ENCODE results near the gene EXOC4. TPM values are rescaled to one million over a fixed set of nuclear protein-coding genes. Genes with fewer than 3 reads are reported as not detected.

EXOC4 gene
- total and polyA plus RNA-seq, 2 of the 13 experiments (the other 11 are each of a cell fraction or from before 2014, with no cell fraction given): 22.5 to 39.0 TPM

DNA sequence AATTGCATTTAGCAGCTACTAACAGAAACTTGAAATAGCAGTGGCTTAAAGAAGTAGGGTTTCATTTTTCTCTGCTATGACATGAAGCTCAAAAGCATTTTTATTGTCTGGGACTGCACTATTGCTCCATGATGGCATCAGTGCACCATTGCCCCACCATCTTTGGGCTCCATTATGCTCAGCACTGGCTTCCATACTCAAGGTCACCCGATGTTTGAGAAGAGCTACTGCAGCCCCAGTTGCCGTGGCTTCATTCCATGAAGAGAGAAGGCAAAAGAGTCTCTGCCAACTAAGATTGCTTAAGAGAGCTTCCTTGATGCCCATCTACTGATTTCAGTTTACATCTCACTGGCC lies 682.1 kb downstream of the EXOC4 start:
- H3K4me3 ChIP-seq (replicated peaks in 1 of 3; ENCODE audit: insufficient read depth in 1 of 3, low read depth in 2 of 3, low read length in 3 of 3): no peak overlapping the region
- H3K79me2 ChIP-seq (ENCODE audit: insufficient read depth, low read length): no peaks in the 10 kb centered on the region
- intact Hi-C loops (cut with micrococcal nuclease; ENCODE audit: unreplicated experiment) (no loop called here), in situ Hi-C loops (cut with HindIII; ENCODE audit: extremely low pct_ligation_motif_present, low pct_unique_long_range_greater_than_20kb) (no loop called here)
- H3K9ac ChIP-seq (ENCODE audit: insufficient read depth, low read depth, low read length): no peak overlapping the region
- POLR2A ChIA-PET: no interaction called here
- H3K36me3 ChIP-seq (replicated peaks in 1 of 2; ENCODE audit: control insufficient read depth in 1 of 2, insufficient read depth in 2 of 2, low read length in 2 of 2): no peaks in the 10 kb centered on the region
- no peaks in the 10 kb centered on the region for H3K27me3 ChIP-seq (ENCODE audit: control insufficient read depth in 1 of 2, insufficient read depth in 2 of 2, low read length in 2 of 2)
- DNase-seq (ENCODE audit: low spot score) (no peak), ATAC-seq (no peak), FAIRE-seq (no peak)
- no peaks in the 10 kb centered on the region for H4K20me1 ChIP-seq (ENCODE audit: insufficient read depth, low read length)
- CTCF ChIA-PET (ENCODE audit: low intra/inter-chr PET ratio, low total read pairs): no interaction called here
- whole genome bisulfite sequencing (ENCODE audit: low lambda C conversion rate): 67% methylated on average over 2 of the region's 2 CpGs
- H3K4me2 ChIP-seq (ENCODE audit: low read depth, low read length): no peak overlapping the region
- H3K9me3 ChIP-seq (ENCODE audit: low read length): no peaks in the 10 kb centered on the region
- H2AFZ ChIP-seq (ENCODE audit: low read length): no peak overlapping the region
- H3K4me1 ChIP-seq (ENCODE audit: insufficient read depth, low read length): no peaks in the 10 kb centered on the region
- TF ChIP-seq HNRNPH1 (optimal IDR thresholded peaks at IDR 0.05; ENCODE audit: low read depth, low read length): no peak
- TF ChIP-seq PHB2 (IDR thresholded peaks at IDR 0.05; ENCODE audit: partially characterized antibody): no peak
- no peak for TF ChIP-seq ZMYM4 (CRISPR knock-in tag; IDR thresholded peaks at IDR 0.05)
- TF ChIP-seq, protein P1, sequence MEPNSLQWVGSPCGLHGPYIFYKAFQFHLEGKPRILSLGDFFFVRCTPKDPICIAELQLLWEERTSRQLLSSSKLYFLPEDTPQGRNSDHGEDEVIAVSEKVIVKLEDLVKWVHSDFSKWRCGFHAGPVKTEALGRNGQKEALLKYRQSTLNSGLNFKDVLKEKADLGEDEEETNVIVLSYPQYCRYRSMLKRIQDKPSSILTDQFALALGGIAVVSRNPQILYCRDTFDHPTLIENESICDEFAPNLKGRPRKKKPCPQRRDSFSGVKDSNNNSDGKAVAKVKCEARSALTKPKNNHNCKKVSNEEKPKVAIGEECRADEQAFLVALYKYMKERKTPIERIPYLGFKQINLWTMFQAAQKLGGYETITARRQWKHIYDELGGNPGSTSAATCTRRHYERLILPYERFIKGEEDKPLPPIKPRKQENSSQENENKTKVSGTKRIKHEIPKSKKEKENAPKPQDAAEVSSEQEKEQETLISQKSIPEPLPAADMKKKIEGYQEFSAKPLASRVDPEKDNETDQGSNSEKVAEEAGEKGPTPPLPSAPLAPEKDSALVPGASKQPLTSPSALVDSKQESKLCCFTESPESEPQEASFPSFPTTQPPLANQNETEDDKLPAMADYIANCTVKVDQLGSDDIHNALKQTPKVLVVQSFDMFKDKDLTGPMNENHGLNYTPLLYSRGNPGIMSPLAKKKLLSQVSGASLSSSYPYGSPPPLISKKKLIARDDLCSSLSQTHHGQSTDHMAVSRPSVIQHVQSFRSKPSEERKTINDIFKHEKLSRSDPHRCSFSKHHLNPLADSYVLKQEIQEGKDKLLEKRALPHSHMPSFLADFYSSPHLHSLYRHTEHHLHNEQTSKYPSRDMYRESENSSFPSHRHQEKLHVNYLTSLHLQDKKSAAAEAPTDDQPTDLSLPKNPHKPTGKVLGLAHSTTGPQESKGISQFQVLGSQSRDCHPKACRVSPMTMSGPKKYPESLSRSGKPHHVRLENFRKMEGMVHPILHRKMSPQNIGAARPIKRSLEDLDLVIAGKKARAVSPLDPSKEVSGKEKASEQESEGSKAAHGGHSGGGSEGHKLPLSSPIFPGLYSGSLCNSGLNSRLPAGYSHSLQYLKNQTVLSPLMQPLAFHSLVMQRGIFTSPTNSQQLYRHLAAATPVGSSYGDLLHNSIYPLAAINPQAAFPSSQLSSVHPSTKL (CRISPR knock-in tag; IDR thresholded peaks at IDR 0.05): no peak
- TF ChIP-seq AHR (CRISPR knock-in tag; IDR thresholded peaks at IDR 0.05): no peak
- no peak for TF ChIP-seq SRSF9 (IDR thresholded peaks at IDR 0.05; ENCODE audit: borderline replicate concordance, insufficient read depth, low read depth, low read length, poor library complexity, severe bottlenecking)
- TF ChIP-seq ZNF501 (CRISPR knock-in tag; IDR thresholded peaks at IDR 0.05): no peak
- TF ChIP-seq ZIK1 (CRISPR knock-in tag; IDR thresholded peaks at IDR 0.05; ENCODE audit: borderline replicate concordance, low read depth): no peak
- no peak for TF ChIP-seq CERS6 (CRISPR knock-in tag; IDR thresholded peaks at IDR 0.05)
- BruUV-seq (replicated peaks): no TSS peak
- H3K27ac ChIP-seq (ENCODE audit: extremely low read length, insufficient read depth, low read length): no peak overlapping the region

Measured in HepG2 (cell line).